ENCODE measurements around the gene TIMP4.

GRCh38 chr3:12185172-12185710 is 26.5 kb upstream of the TIMP4 start:
- no peak for TF ChIP-seq RFX5 (IDR thresholded peaks at IDR 0.05; ENCODE audit: low read length)
- TF ChIP-seq, protein P1, sequence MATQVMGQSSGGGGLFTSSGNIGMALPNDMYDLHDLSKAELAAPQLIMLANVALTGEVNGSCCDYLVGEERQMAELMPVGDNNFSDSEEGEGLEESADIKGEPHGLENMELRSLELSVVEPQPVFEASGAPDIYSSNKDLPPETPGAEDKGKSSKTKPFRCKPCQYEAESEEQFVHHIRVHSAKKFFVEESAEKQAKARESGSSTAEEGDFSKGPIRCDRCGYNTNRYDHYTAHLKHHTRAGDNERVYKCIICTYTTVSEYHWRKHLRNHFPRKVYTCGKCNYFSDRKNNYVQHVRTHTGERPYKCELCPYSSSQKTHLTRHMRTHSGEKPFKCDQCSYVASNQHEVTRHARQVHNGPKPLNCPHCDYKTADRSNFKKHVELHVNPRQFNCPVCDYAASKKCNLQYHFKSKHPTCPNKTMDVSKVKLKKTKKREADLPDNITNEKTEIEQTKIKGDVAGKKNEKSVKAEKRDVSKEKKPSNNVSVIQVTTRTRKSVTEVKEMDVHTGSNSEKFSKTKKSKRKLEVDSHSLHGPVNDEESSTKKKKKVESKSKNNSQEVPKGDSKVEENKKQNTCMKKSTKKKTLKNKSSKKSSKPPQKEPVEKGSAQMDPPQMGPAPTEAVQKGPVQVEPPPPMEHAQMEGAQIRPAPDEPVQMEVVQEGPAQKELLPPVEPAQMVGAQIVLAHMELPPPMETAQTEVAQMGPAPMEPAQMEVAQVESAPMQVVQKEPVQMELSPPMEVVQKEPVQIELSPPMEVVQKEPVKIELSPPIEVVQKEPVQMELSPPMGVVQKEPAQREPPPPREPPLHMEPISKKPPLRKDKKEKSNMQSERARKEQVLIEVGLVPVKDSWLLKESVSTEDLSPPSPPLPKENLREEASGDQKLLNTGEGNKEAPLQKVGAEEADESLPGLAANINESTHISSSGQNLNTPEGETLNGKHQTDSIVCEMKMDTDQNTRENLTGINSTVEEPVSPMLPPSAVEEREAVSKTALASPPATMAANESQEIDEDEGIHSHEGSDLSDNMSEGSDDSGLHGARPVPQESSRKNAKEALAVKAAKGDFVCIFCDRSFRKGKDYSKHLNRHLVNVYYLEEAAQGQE (IDR thresholded peaks at IDR 0.05; ENCODE audit: low read depth, low read length) = no peak
- TF ChIP-seq, protein P2, sequence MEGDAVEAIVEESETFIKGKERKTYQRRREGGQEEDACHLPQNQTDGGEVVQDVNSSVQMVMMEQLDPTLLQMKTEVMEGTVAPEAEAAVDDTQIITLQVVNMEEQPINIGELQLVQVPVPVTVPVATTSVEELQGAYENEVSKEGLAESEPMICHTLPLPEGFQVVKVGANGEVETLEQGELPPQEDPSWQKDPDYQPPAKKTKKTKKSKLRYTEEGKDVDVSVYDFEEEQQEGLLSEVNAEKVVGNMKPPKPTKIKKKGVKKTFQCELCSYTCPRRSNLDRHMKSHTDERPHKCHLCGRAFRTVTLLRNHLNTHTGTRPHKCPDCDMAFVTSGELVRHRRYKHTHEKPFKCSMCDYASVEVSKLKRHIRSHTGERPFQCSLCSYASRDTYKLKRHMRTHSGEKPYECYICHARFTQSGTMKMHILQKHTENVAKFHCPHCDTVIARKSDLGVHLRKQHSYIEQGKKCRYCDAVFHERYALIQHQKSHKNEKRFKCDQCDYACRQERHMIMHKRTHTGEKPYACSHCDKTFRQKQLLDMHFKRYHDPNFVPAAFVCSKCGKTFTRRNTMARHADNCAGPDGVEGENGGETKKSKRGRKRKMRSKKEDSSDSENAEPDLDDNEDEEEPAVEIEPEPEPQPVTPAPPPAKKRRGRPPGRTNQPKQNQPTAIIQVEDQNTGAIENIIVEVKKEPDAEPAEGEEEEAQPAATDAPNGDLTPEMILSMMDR (IDR thresholded peaks at IDR 0.05) = no peak
- no peak for TF ChIP-seq POLR2AphosphoS5 (IDR thresholded peaks at IDR 0.05; ENCODE audit: low read depth, low read length)
- no peak for TF ChIP-seq EP300 (IDR thresholded peaks at IDR 0.05; ENCODE audit: borderline replicate concordance in 1 of 2, low read depth in 1 of 2, low read length in 1 of 2)
- TF ChIP-seq, protein P3, sequence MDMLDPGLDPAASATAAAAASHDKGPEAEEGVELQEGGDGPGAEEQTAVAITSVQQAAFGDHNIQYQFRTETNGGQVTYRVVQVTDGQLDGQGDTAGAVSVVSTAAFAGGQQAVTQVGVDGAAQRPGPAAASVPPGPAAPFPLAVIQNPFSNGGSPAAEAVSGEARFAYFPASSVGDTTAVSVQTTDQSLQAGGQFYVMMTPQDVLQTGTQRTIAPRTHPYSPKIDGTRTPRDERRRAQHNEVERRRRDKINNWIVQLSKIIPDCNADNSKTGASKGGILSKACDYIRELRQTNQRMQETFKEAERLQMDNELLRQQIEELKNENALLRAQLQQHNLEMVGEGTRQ (IDR thresholded peaks at IDR 0.05; ENCODE audit: borderline replicate concordance, low read depth, low read length) = no peak
- TF ChIP-seq TAF1 (IDR thresholded peaks at IDR 0.05; ENCODE audit: borderline replicate concordance, low read depth, low read length) = no peak
- TF ChIP-seq RCOR1 (IDR thresholded peaks at IDR 0.05; ENCODE audit: low read length) = no peak
- TF ChIP-seq CHD2 (IDR thresholded peaks at IDR 0.05; ENCODE audit: low read length, partially characterized antibody) = no peak
- no peak for TF ChIP-seq JUND (IDR thresholded peaks at IDR 0.05)
- TF ChIP-seq NRF1 (IDR thresholded peaks at IDR 0.05; ENCODE audit: low read depth, low read length) = no peak
- TF ChIP-seq SIN3A (IDR thresholded peaks at IDR 0.05; ENCODE audit: borderline replicate concordance, low read depth, low read length) = no peak
- no peak for TF ChIP-seq EZH2phosphoT487 (IDR thresholded peaks at IDR 0.05; ENCODE audit: borderline replicate concordance, low read depth)

Data from SK-N-SH (cell line).